NCI-H146 (cell line): ENCODE measurements around the gene RRP1B.
"Not testable (repeated sequence)": the region's sequence is repeated elsewhere in the genome, so short reads cannot be mapped to it uniquely, and the experiment has no call there.

Experiments
- DNase-seq: peaks from one replicate; lab custom pipeline; 2025; lab: John Stamatoyannopoulos, UW

The RRP1B gene

DNA sequence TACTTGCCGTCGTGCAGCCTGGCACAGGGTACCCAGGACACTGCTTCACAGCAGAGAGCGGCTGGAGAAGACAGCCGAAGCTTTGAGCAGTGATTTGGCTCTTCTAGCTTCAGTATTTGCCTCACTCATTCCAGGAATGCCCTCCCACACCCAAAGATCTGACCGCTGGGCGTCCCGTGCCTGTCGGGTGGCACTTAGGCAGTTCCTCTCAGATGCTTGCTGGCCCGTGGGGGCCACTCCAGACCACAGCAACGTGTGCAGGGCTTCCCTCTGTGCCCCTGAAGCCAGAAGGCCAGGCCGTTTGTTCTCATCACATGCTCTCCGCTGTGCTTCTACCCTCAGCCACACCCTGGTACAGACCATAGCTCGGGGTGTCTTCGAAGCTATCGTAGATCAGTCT is 17.0 kb downstream of the RRP1B start:
- DNase-seq = no peak

DNA sequence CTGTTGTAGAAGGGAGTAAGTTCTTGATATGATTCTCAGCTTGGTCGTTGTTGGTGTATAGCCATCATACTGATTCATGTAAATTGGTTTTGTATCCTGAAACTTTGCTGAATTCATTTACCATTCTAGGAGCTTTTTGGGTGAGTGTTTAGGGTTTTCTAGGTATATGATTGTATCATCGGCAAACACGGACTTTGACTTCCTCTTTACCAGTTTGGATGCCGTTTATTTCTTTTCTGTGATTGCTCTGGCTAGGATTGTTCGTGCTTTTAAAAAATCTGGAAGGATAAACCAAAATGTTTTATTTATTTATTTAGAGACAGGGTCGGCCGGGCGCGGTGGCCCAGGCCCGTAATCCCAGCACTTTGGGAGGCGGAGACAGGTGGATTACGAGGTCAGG is 20.6 kb downstream of the RRP1B start:
- no peak for DNase-seq

DNA sequence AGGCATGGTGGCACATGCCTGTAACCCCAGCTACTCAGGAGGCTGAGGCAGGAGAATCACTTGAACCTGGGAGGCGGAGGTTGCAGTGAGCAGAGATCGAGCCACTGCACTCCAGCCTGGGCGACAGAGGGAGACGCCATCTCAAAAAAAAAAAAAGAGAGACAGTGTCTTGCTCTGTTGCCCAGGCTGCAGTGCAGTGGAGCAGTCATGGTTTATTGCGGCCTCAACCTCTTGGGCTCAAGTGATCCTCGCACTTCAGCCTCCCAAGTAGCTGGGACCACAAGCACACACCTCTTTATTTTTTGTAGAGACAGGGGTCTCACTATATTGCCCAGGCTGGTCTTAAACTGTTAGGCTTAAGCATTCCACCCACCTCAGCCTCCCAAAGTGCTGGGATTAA is 21.1 kb downstream of the RRP1B start:
- DNase-seq = not testable (repeated sequence)

DNA sequence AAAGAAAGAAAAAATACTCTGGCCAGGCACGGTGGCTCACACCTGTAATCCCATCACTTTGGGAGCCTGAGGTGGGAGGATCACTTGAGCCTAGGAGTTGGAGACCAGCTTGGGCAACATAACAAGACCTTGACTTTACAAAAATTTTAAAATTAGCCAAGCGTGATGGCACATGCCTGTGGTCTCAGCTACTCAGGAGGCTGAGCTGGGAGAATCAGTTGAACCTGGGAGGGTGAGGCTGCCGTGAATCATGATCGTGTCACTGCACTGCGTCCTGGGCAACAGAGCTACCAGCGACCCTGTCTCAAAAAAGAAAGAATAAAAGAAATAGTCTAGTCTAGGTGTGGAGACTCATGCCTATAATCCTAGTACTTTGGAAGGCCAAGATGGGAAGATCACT is 22.3 kb downstream of the RRP1B start:
- DNase-seq = no peak

DNA sequence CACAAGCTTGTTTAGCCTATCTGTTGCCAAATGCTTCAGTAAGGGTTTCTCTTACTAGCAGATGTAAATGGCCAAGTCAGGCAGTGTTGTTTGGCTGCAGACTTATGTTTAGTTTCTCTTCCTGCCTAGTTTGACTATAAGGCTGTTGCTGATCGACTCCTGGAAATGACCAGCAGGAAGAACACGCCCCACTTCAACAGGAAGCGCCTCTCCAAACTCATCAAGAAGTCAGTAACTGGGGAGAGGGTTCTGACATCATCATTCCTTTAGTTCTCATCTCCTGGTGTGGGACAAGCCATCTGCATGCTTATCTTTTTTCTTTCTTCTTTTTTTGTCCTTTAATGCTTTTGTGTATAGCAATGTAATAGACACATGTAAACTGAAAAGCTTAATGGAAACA is 25.1 kb downstream of the RRP1B start:
- DNase-seq = no peak

DNA sequence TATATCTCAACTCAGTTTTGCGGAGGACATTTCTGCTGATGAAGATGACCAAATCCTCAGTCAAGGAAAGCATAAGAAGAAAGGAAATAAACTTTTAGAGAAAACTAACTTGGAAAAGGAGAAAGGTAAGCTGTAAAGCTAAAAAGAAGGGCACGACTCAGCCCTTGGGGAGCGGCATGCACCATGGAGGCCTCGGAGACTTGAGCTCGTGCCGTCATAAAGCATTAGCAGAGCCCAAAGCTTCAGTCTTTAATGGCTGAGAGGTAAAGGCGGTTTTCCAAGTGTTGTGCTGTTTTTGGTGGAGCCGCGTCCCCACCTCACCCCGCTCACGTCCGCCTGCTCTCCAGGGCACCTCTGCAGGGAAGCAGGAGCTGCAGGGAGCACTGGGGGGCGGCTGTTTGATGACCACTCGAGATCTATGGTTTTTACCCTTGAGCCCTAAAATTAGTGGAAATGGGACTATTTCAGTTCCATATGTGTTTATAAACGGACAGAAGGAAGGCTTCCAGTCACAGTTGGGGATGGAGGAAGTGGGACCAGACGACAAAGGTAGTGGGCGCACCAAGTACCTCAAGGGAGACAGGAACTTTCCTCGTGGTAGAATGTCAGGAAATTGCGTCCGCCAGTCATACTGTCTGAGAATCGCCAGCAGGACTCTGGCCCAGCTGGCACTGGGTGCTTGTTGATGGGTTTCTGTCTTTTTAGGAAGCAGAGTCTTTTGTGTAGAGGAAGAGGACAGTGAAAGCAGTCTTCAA is 27.6 kb downstream of the RRP1B start:
- no peak for DNase-seq

DNA sequence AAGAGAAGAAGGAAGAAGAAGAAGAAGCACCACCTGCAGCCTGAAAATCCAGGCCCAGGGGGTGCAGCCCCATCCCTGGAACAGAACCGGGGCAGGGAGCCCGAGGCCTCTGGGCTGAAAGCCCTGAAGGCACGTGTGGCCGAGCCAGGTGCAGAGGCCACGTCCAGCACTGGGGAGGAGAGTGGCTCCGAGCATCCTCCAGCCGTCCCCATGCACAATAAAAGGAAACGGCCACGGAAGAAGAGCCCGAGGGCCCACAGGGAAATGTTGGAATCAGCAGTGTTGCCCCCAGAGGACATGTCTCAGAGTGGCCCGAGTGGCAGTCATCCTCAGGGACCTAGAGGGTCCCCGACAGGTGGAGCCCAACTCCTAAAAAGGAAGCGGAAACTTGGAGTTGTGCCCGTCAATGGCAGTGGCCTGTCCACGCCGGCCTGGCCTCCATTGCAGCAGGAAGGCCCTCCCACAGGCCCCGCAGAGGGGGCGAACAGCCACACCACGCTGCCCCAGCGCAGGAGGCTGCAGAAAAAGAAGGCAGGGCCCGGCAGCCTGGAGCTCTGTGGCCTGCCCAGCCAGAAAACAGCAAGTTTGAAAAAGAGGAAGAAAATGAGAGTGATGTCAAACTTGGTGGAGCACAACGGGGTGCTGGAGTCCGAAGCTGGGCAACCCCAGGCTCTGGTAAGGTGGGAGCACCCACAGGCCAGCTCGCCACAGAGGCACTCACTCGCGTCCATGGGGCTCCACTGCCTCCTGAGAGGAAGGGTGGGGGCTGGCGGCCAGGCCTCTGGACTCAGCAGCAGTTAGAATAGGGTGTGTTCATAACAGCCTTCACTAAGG is 28.4 kb downstream of the RRP1B start:
- DNase-seq = no peak

DNA sequence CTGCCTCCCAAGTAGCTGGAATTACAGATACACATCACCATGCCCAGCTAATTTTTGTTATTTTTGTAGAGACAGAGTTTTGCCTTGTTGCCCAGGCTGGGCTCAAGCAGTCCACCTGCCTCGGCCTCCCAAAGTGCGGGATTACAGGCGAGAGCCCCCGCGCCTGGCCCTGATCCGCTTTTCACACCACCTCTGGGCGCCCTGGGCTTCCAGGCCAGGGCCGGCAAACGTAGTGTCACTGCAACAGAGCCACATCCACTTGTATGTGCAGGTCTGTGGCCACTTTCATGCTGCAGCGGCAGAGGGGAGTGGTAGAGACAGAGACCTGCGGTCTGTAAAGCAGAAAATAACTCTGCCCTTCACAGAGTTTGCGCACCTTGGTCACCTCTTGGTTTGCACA is 29.5 kb downstream of the RRP1B start:
- DNase-seq = no peak

DNA sequence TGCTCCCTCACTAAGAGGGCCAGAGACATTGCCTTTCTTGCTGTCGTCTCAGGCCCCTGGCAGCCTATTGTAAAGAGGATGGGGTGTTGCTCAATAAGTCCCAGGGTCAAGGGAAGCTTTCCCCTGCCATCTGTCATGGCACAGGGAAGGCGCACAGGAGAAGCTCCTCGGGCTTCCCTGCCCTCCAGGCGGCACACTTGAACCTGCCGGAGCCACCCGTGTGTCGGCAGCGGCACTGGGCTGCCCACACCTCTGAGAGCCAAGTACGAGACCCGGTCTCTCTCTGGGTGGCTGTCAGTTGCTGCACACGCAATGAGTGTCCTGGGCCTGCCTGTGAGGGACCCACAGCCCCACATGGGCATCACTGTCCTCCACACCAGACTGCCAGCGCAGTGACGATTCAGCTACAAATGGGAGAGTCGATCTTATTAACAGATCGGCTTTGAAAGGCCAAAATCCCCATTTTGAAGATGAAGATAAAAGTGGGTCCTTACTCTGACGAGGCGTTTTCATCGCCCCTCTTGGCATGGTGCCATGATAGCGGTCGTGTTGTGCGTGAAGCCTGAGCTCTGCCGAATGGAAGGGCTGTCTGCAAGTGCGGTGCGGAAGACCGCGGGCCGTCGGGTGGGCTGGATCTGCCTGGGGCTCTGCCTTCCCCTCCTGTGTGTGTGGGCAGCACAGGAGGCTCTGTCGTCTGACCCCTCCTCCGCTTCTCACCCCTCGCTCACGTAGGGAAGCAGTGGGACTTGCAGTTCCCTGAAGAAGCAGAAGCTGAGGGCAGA is 30.4 kb downstream of the RRP1B start:
- DNase-seq = no peak

DNA sequence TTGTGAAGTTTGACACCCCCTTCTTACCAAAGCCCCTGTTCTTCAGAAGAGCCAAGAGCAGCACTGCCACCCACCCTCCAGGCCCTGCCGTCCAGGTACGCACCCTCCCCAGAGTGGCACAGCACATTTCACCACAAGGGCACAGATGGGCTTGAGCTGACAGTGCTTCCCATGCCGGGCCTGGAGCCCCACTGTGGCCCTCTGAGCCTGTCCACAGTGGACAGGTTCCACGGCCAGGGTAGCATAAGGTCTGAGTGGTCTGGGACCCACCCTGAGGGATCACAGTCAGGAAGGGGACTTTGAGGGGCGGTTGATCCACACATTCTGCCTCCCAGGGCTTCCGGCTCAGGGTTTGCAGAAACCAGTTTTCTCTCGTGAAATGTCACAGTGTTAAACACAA is 31.0 kb downstream of the RRP1B start:
- DNase-seq = no peak

DNA sequence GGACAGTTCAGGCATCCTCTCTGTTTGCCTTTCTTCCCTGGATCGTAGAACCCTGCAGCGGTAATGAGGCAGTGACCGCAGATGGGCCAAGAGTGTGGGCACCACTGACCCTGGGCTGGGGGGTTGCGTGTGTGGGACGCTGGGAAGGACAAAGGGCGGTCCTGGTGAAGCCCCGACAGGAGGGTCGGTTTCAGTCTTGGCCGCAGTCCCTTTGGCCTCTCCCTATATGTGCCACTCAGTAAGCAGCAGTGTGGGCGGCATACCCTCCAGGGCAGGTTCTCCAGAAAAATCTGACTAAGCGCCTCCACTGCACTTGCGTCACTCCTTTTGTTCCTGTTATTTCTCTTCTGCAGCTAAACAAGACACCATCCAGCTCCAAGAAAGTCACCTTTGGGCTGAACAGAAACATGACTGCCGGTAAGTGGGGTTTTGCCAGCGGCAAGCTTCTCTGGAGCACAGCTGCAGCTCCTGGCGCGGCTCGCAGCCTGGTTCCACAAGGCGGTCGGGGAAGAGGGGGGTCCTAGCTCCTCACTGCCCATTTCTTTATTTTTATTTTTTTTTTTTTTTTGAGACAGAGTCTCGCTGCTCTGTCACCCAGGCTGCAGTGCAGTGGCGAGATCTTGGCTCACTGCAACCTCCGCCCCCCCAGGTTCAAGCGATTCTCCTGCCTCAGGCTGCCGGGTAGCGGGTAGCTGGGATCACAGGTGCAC is 31.9 kb downstream of the RRP1B start:
- DNase-seq = no peak

DNA sequence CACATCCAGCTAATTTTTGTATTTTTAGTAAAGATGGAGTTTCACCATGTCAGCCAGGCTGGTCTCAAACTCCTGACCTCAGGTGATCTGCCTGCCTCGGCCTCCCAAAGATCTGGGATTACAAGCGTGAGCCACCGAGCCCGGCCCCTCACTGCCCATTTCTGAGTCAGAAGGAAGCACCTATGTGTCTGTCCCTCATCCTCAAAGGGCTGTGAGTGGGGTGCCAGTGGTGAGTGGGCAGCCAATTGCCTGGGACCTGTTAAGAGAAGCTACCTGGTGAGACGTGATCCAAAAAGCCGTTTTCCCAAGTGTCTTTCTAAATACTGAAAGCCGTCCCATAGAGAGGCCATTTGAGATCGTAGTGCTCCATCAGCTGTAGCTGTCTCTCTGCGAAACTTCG is 32.4 kb downstream of the RRP1B start:
- DNase-seq = no peak

DNA sequence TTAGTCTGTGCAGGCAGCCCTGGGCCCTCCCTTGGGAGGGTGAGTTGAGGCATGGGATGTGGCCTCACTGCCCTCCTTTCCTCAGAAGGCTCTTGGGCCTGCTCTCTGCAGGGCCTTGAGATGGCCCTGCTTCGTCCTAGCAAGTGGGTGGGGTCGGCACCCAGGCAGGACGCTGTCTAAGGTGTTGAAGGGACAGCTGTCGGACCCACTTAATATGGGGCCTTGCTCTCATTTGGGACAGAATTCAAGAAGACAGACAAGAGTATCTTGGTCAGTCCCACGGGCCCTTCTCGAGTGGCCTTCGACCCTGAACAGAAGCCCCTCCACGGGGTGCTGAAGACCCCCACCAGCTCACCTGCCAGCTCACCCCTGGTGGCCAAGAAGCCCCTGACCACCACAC is 33.6 kb downstream of the RRP1B start:
- DNase-seq = no peak

DNA sequence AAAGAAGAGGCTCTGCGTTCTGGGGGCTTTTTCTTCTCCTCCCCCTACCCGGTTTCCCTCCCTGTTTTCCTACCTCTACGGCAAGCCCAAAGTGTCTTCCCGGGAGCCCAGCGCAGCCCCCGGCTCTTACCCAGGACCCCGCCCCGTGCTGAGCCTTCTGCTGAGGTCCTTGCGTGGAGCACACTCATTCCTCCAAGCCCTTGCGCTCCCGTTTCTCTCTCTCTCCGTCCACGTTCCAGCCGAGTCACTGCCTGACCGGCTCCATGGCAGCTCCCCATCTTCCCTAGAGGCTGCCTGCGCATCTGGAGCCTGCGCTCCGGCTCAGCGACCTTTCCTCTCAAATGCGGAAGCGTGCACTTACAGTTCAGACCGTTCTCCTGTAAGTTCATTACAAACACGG is 34.6 kb downstream of the RRP1B start:
- no peak for DNase-seq

DNA sequence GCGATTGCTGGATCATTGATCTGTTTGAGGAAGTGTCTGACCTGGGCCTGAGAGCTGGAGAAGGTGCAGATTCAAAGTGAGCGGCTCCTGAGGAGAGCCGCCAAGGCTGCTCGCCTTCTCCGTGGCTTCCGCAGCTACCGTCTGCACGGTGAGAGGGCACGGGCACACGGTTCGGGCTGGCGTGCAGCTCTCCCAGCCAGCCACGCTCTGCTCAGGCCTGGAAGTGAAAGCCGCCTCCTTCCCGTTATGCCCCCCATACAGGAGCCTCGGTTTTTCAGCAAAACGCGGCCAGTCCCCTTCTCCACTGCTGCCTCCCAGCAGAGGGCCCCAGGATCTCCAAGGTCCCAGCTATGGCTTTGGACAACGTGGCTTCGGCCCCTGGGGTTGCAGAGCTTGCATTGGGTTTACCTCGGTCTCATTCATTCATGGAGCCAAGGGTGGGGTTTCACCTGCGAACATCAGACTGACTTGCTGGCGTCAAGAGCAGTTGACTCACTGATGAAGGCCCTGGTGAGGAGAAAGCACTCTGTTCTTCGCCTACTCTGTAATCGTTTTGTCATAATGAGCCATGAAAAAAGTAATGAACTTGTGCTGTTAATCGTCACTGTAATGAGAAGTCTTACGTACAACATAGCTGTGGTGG is 35.2 kb downstream of the RRP1B start:
- no peak for DNase-seq

DNA sequence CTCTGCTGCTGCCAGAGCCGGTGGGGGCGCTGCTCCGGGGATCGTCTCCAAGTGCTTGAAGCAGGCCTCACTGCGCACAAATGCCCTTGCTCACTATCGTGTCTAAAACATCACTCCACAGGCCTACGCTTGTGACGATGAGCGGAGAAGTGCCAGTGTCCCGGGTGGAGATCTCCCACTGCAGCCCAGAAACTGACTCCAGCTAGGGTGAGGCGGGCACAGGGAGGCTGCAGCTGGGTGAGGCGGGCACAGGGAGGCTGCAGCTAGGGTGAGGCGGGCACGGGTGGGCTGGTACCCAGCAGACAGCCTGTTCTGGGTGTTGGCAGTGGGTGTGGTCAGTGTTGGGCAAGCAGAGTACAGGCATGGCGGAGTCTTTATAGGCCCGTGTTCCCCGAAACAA is 36.9 kb downstream of the RRP1B start:
- no peak for DNase-seq

DNA sequence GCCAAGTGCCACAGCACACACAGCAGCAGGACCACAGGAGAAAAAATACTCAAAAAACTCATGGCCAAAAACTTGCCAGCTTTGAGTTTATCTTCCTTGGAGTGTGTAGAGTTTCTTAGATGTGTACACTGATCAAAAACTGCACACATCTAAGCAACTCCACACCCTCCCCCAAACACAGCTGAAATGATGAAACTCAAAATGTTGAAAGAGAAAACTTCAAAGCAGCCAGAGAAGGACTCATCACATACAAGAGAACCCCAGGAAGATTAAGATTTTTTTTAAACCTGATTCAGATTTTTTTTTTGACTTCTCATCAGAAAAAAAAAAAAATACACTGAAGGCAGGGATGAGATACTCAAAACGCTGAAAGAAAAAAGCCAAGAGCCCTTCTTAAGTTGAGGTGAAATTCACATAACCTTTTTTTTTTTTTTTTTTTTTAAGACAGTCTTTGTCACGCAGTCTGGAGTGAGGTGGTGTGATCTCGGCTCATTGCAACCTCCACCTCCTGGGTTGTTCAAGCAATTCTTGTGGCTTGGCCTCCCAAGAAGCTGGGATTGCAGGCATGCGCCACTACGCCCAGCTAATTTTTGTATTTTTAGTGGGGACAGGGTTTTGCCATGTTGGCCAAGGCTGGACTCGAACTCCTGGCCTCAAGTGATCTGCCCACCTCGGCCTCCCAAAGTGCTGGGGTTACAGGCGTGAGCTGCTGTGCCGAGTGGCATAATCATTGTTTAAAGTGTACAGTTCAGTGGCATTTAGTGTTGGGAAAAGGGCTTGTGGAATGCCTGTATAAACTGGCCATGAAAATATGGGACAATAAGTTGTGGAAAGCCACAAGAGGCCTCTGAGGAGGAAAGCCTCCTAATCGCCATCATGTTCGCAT is 38.6 kb downstream of the RRP1B start:
- DNase-seq = no peak

DNA sequence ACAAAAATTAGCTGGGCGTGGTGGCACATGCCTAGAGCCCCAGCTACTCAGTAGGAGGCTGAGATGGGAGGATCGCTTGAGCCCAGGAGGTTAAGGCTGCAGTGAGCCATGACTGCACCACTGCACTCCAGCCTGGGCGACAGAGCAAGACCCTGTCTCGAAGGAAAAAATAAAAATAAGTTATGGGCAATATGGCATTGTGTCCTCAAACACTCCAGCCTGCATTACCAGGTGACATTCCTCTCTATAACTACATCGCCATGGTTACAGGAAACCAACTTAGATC is 40.1 kb downstream of the RRP1B start:
- DNase-seq = not testable (repeated sequence)

DNA sequence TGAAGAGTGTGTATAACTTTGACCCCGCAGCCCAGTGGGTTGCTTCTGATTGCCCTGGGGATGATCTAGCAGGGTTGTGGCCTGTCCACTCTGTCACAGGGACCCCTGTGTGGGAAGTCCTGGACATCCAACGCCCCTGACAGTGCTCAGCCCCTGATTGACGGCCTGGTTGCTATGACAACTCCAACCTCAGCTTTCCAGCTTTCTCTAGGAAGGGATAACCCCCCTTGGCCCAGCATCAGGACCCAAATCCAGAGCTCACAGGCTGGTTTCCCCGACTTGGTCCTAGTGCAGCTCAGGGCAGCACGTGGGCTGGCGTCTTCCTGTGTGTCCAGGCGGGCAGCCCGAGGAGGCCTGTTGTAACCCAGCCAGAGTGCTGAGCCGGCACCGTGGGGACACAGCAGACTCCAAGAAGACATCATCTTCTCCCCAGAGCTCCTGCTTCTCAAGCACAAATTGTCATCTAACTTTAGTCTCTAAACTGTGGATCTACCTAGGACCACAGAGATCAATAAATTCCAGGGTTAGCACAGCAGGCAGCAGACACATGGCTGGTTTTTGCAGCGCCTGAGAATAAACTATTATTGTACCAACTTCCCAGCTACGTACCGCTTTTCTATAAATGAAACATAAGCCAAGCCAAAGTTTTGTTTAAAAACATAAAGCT is 40.7 kb downstream of the RRP1B start:
- DNase-seq = no peak
